Loucy (cell line): ENCODE data around the gene SLC17A8.
A peak's percentile ranks its signal among the peaks of the same experiment; 100 is the strongest.

ENCODE experiments used
- H2AFZ ChIP-seq: fragments of 200-600 bp; sonication (generic); 2 replicates; pipeline ENCODE4 v1.6.0; 2016; ENCODE audit warnings: antibody characterized with exemption, mild to moderate bottlenecking, low read length, moderate library complexity
- H3F3A ChIP-seq: fragments of 200-600 bp; 2 replicates; pipeline ENCODE4 v1.6.0; 2016; ENCODE audit warnings: antibody characterized with exemption, low read depth, mild to moderate bottlenecking
- H3K27me3 ChIP-seq: fragments of 200-600 bp; sonication (generic); 2 replicates; pipeline ENCODE4 v1.6.1; 2014; ENCODE audit warnings: low read length, mild to moderate bottlenecking; ENCODE audit not compliant: insufficient read depth, poor library complexity, severe bottlenecking
- H3K36me3 ChIP-seq: fragments of 200-600 bp; sonication (generic); 2 replicates; pipeline ENCODE4 v1.6.1; 2016; ENCODE audit warnings: low read length; ENCODE audit not compliant: insufficient read depth
- H3K4me1 ChIP-seq: fragments of 200-600 bp; sonication (generic); 2 replicates; pipeline ENCODE4 v1.5.1; 2014; ENCODE audit warnings: low read length, mild to moderate bottlenecking; ENCODE audit not compliant: insufficient read depth, poor library complexity, severe bottlenecking
- H3K4me2 ChIP-seq: fragments of 200-600 bp; sonication (generic); 2 replicates; pipeline ENCODE4 v1.6.0; 2014; ENCODE audit warnings: antibody characterized with exemption, low read length, low read depth, mild to moderate bottlenecking; ENCODE audit not compliant: poor library complexity, severe bottlenecking
- H3K4me3 ChIP-seq: fragments of 200-600 bp; sonication (generic); 2 replicates; pipeline ENCODE4 v1.5.1; 2014; ENCODE audit warnings: low read length, mild to moderate bottlenecking, mixed read lengths; ENCODE audit not compliant: poor library complexity, severe bottlenecking
- H3K79me2 ChIP-seq: fragments of 200-600 bp; sonication (generic); 2 replicates; pipeline ENCODE4 v1.6.1; 2014; ENCODE audit warnings: low read length; ENCODE audit not compliant: insufficient read depth
- H3K9ac ChIP-seq: fragments of 200-600 bp; sonication (generic); 2 replicates; pipeline ENCODE4 v1.6.0; 2014; ENCODE audit warnings: mild to moderate bottlenecking, low read depth, low read length, moderate library complexity; ENCODE audit not compliant: poor library complexity, severe bottlenecking
- H3K9me2 ChIP-seq: fragments of 200-600 bp; sonication (generic); replicated peaks from 2 replicates; pipeline ENCODE4 v1.6.1; 2016; ENCODE audit warnings: low read depth, low read length, mixed read lengths
- H3K9me3 ChIP-seq: fragments of 200-600 bp; sonication (generic); 2 replicates; pipeline ENCODE4 v1.6.1; 2014; ENCODE audit warnings: mild to moderate bottlenecking, antibody characterized with exemption, low read length, low read depth; ENCODE audit not compliant: insufficient read depth
- H4K20me1 ChIP-seq: fragments of 200-600 bp; sonication (generic); 2 replicates; pipeline ENCODE4 v1.6.0; 2014; ENCODE audit warnings: antibody characterized with exemption, low read length, mild to moderate bottlenecking; ENCODE audit not compliant: insufficient read depth, poor library complexity, severe bottlenecking
- EZH2phosphoT487 ChIP-seq: fragments of 200-600 bp; IDR thresholded peaks from 2 replicates; pipeline ENCODE4 v1.6.1; 2018; ENCODE audit warnings: antibody characterized with exemption, mild to moderate bottlenecking, moderate library complexity, borderline replicate concordance
- TF ChIP-seq, protein P1 (sequence below): fragments of 200-600 bp; sonication (generic); conservative IDR thresholded peaks from 2 replicates; pipeline ENCODE4 v1.5.1; 2014; ENCODE audit warnings: mild to moderate bottlenecking, antibody characterized with exemption, low read length

The SLC17A8 gene

DNA sequence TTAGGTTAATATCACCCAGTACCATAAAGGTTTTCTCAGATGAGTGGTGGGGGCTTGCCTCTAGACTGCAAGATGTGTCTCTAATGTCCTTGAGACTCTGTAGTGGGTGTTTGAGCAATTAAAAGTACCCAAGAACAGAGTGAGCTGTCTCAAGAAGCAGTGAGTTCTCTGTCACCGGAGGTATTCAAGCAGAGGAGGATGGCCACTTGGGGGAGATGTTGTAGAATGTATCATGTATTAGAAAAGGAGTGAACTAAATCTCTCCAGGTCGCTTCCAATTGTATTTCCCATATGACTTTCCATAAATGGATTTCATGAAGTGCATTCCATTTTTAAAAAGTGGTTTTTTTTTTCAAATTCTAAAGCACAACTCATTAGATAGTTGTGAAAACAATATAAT, 35.0 kb downstream of the SLC17A8 start:
- Histone ChIP-seq H3K36me3 (no peaks in the 10 kb centered on the region), H3K4me1 (no peaks in the 10 kb centered on the region), H3K9me3 (no peaks in the 10 kb centered on the region), H4K20me1 (no peaks in the 10 kb centered on the region), H3K79me2 (no peaks in the 10 kb centered on the region), H3K27me3 (no peaks in the 10 kb centered on the region), H2AFZ (no peak overlapping the region), H3K4me3 (no peak overlapping the region), H3K4me2 (no peak overlapping the region), H3K9ac (no peak overlapping the region), H3F3A (no peaks in the 10 kb centered on the region), H3K9me2 (no peaks in the 10 kb centered on the region)
- no peak for TF ChIP-seq EZH2phosphoT487
- TF ChIP-seq, protein P1, sequence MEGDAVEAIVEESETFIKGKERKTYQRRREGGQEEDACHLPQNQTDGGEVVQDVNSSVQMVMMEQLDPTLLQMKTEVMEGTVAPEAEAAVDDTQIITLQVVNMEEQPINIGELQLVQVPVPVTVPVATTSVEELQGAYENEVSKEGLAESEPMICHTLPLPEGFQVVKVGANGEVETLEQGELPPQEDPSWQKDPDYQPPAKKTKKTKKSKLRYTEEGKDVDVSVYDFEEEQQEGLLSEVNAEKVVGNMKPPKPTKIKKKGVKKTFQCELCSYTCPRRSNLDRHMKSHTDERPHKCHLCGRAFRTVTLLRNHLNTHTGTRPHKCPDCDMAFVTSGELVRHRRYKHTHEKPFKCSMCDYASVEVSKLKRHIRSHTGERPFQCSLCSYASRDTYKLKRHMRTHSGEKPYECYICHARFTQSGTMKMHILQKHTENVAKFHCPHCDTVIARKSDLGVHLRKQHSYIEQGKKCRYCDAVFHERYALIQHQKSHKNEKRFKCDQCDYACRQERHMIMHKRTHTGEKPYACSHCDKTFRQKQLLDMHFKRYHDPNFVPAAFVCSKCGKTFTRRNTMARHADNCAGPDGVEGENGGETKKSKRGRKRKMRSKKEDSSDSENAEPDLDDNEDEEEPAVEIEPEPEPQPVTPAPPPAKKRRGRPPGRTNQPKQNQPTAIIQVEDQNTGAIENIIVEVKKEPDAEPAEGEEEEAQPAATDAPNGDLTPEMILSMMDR = peak; percentile 55

DNA sequence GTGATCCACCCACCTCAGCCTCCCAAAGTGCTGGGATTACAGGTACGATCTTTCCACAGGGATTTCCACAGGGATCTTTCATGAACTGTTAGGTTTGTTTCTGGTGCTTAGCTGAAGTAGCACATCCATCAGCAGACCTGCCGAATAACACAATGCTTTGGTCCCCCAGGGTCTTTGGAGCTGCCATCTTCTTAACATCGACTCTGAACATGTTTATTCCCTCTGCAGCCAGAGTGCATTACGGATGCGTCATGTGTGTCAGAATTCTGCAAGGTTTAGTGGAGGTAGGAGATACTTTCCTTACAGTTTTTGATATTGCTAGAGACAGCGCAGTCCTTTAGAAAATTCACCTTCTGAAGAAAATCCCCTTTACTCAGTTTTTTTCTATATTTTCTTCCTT, 36.3 kb downstream of the SLC17A8 start:
- Histone ChIP-seq H2AFZ (no peak overlapping the region), H3K4me3 (no peak overlapping the region), H3K4me1 (no peaks in the 10 kb centered on the region), H3F3A (no peaks in the 10 kb centered on the region), H3K9me2 (no peaks in the 10 kb centered on the region), H3K36me3 (no peaks in the 10 kb centered on the region), H3K9me3 (no peaks in the 10 kb centered on the region), H4K20me1 (no peaks in the 10 kb centered on the region), H3K4me2 (no peak overlapping the region), H3K27me3 (no peaks in the 10 kb centered on the region), H3K9ac (no peak overlapping the region), H3K79me2 (no peaks in the 10 kb centered on the region)
- TF ChIP-seq EZH2phosphoT487 = no peak
- TF ChIP-seq, protein P1 = no peak

DNA sequence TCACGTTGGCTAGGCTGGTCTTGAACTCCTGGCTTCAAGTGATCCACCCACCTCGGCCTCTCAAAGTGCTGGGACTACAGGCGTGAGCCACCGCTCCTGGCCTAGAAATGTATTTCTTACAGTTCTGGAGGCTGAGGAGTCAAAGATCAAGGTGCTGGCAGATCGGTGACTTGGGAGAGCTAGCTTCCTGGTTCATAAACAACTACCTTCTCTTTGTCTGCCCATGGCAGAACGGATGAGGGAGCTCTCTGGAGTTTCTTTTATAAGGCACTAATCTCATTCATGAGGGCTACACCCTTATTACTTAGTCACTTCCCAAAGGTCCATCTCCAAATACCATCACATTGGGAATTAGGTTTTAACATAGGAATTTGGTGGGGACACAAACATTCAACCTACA, 38.9 kb downstream of the SLC17A8 start:
- Histone ChIP-seq H3K4me1 (no peaks in the 10 kb centered on the region), H3K36me3 (no peaks in the 10 kb centered on the region), H3K4me3 (no peak overlapping the region), H4K20me1 (no peaks in the 10 kb centered on the region), H3F3A (no peaks in the 10 kb centered on the region), H3K79me2 (no peaks in the 10 kb centered on the region), H3K27me3 (no peaks in the 10 kb centered on the region), H3K4me2 (no peak overlapping the region), H3K9me3 (no peaks in the 10 kb centered on the region), H3K9me2 (no peaks in the 10 kb centered on the region), H3K9ac (no peak overlapping the region), H2AFZ (no peak overlapping the region)
- TF ChIP-seq, protein P1 = no peak
- no peak for TF ChIP-seq EZH2phosphoT487
